T-helper 2 cell (primary cell): ENCODE data around the gene RYR3.
"Not testable (repeated sequence)": the region's sequence is repeated elsewhere in the genome, so short reads cannot be mapped to it uniquely, and the experiment has no call there.

Experiments
- DNase-seq, 5 experiments: peaks; one replicate each; pipeline versions ENCODE4 v3.0.0 to v3.0.0-alpha.2; 2012 to 2022

The RYR3 gene

GRCh38 chr15:33598382-33598781 is 287.6 kb downstream of the RYR3 start:
- not testable (repeated sequence) for DNase-seq

- no peak for DNase-seq
Observed at GRCh38 chr15:33600212-33600611, 289.4 kb downstream of the RYR3 start.

GRCh38 chr15:33601461-33601860 is 290.7 kb downstream of the RYR3 start:
- no peak for DNase-seq

- DNase-seq, result no peak
Observed at GRCh38 chr15:33608714-33609113, 297.9 kb downstream of the RYR3 start.

GRCh38 chr15:33612721-33613304 is 302.0 kb downstream of the RYR3 start:
- no peak for DNase-seq

GRCh38 chr15:33616475-33616874 is 305.7 kb downstream of the RYR3 start:
- DNase-seq, result no peak

GRCh38 chr15:33618350-33618749 is 307.6 kb downstream of the RYR3 start:
- DNase-seq, result no peak

GRCh38 chr15:33621141-33621540 is 310.4 kb downstream of the RYR3 start:
- no peak for DNase-seq

GRCh38 chr15:33623010-33623409 is 312.2 kb downstream of the RYR3 start:
- no peak for DNase-seq

GRCh38 chr15:33624439-33624838 is 313.7 kb downstream of the RYR3 start:
- no peak for DNase-seq

- no peak for DNase-seq
Observed at GRCh38 chr15:33629647-33630046, 318.9 kb downstream of the RYR3 start.

GRCh38 chr15:33636234-33636633 is 325.5 kb downstream of the RYR3 start:
- DNase-seq, result no peak

- no peak for DNase-seq
Observed at GRCh38 chr15:33636958-33637357, 326.2 kb downstream of the RYR3 start.

- no peak for DNase-seq
Observed at GRCh38 chr15:33638453-33638852, 327.7 kb downstream of the RYR3 start.

- no peak for DNase-seq
Observed at GRCh38 chr15:33639051-33639450, 328.3 kb downstream of the RYR3 start.

GRCh38 chr15:33639456-33639855 is 328.7 kb downstream of the RYR3 start:
- DNase-seq, result no peak

GRCh38 chr15:33639978-33640377 is 329.2 kb downstream of the RYR3 start:
- no peak for DNase-seq

GRCh38 chr15:33641069-33641468 is 330.3 kb downstream of the RYR3 start:
- DNase-seq, result no peak

GRCh38 chr15:33644304-33644703 is 333.5 kb downstream of the RYR3 start:
- DNase-seq, result no peak

GRCh38 chr15:33646744-33647143 is 336.0 kb downstream of the RYR3 start:
- no peak for DNase-seq

GRCh38 chr15:33649217-33649933 is 338.6 kb downstream of the RYR3 start:
- DNase-seq, result no peak

GRCh38 chr15:33654860-33655259 is 344.1 kb downstream of the RYR3 start:
- no peak for DNase-seq

- DNase-seq, result no peak
Observed at GRCh38 chr15:33655488-33655887, 344.7 kb downstream of the RYR3 start.

- no peak for DNase-seq
Observed at GRCh38 chr15:33656168-33656567, 345.4 kb downstream of the RYR3 start.

- DNase-seq, result no peak
Observed at GRCh38 chr15:33660151-33660550, 349.4 kb downstream of the RYR3 start.
